HepG2 (cell line): ENCODE measurements around the gene NPB. TPM values are rescaled to one million over a fixed set of nuclear protein-coding genes. Genes with fewer than 3 reads are reported as not detected.

ENCODE experiments used
- ATF5 ChIP-seq: sonication (generic); formaldehyde crosslinking; IDR thresholded peaks from 2 replicates; pipeline ENCODE4 v1.4.0; 2020; ENCODE audit warnings: mild to moderate bottlenecking, low read depth, missing genetic modification reagents
- IRF1 ChIP-seq: sonication (generic); formaldehyde crosslinking; IDR thresholded peaks from 2 replicates; pipeline ENCODE4 v1.4.0; 2020; ENCODE audit warnings: low read depth, mild to moderate bottlenecking, missing genetic modification reagents
- MED1 ChIP-seq: sonication (generic); formaldehyde crosslinking; IDR thresholded peaks from 2 replicates; pipeline ENCODE4 v1.4.0; 2020; ENCODE audit warnings: missing genetic modification reagents
- PAXIP1 ChIP-seq: sonication (generic); formaldehyde crosslinking; conservative IDR thresholded peaks from 2 replicates; pipeline ENCODE4 v1.4.0; 2020; ENCODE audit warnings: mild to moderate bottlenecking, missing genetic modification reagents, moderate library complexity
- ZNF142 ChIP-seq: sonication (generic); formaldehyde crosslinking; IDR thresholded peaks from 2 replicates; pipeline ENCODE4 v1.4.0; 2020; ENCODE audit warnings: missing genetic modification reagents
- ZNF33B ChIP-seq: sonication (generic); formaldehyde crosslinking; IDR thresholded peaks from 2 replicates; pipeline ENCODE4 v1.5.1; 2020; ENCODE audit warnings: mild to moderate bottlenecking, missing genetic modification reagents
- ZNF775 ChIP-seq: sonication (generic); formaldehyde crosslinking; IDR thresholded peaks from 2 replicates; pipeline ENCODE4 v1.4.0; 2020; ENCODE audit warnings: missing genetic modification reagents, mild to moderate bottlenecking, moderate library complexity, borderline replicate concordance
- ZSCAN30 ChIP-seq: sonication (generic); formaldehyde crosslinking; IDR thresholded peaks from 2 replicates; pipeline ENCODE4 v1.5.0; 2020; ENCODE audit warnings: mild to moderate bottlenecking, missing genetic modification reagents
- polyA plus RNA-seq, 8 experiments: library from polyadenylated mRNA; depleted of rRNA in 3 of 8; stranded (reverse) in 7 of 8; unstranded in 1 of 8; fragments of >200 nt; fragmentation: Illumina TruSeq in 4 of 8; extraction: Trizol in 4 of 8; gene quantifications; 2 replicates each; pipeline versions ENCODE4 v1.2.1 to v1.2.3, GENCODE V29; 2011 to 2016; ENCODE audit warnings: low read depth in 4 of 8, missing spikeins in 1 of 8, mixed read lengths in 1 of 8; ENCODE audit not compliant: insufficient read depth in 1 of 8
- total RNA-seq, 5 experiments: library from RNA; depleted of rRNA; stranded (reverse); fragments of >200 nt; fragmentation: Illumina TruSeq; extraction: Trizol; gene quantifications; 2 replicates each; pipeline ENCODE4 v1.2.3, GENCODE V29; 2016; ENCODE audit warnings: low read depth in 1 of 5
- TF ChIP-seq, protein P1 (sequence below): IDR thresholded peaks from 2 replicates; pipeline ENCODE4 v1.6.1; 2016; ENCODE audit warnings: low read depth, missing genetic modification reagents, missing compliant biosample characterization

NPB gene
- total and polyA plus RNA-seq, 2 of the 13 experiments (the other 11 are each of a cell fraction or from before 2014, with no cell fraction given): 0.11 to 0.93 TPM

DNA sequence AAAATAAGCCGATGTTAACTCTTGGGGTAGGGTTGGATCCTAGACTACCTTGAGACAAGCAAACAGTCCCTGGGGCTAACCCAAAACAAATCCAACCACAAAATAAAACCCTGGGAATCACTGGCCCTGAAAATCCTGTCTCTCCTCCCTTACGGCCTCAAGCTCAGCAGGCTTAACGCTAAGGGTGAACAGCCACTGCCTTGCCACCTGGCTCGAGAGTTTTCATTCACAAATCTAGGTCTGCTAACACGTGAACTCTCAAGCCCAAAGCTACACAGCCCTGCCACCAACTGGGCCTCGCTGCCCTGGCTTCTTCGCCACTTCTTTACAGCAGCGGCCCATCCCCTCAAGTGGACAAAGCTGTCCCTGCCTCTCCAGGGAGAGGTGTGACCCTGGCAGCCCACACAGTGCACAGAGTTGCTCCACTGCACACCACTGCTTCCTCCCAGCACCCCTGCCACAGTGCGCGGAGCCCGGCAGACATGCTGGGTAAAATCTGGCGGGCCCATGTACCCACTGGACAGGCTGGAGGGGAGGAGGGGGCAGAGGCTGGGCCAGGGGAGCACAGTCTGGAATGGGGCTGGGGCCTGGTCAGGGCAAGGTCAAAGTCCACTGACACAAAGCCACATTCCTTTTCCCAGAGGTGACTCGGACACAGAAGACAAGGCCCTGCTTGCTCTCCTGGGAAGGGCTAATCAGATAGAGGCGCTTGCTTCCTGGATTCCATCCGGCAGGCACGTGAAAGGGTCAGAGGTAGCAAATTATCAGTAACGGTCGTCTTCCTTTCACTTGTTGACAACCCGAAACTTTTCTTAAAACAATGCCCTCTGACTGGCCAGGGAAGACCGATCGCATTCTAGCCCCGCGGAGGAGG is 8.2 kb downstream of the NPB start (continued):
- TF ChIP-seq PAXIP1 (CRISPR knock-in tag): peak; percentile 95
- no peak for TF ChIP-seq ZSCAN30
- peak; percentile 82 for TF ChIP-seq ZNF142 (CRISPR knock-in tag)
- TF ChIP-seq IRF1 (CRISPR knock-in tag): no peak; the same call in 1 of the 2 replicates
- TF ChIP-seq ATF5 (CRISPR knock-in tag): no peak
- TF ChIP-seq MED1: peak; percentile 93
- no peak for TF ChIP-seq ZNF33B (CRISPR knock-in tag)
- TF ChIP-seq, protein P1, sequence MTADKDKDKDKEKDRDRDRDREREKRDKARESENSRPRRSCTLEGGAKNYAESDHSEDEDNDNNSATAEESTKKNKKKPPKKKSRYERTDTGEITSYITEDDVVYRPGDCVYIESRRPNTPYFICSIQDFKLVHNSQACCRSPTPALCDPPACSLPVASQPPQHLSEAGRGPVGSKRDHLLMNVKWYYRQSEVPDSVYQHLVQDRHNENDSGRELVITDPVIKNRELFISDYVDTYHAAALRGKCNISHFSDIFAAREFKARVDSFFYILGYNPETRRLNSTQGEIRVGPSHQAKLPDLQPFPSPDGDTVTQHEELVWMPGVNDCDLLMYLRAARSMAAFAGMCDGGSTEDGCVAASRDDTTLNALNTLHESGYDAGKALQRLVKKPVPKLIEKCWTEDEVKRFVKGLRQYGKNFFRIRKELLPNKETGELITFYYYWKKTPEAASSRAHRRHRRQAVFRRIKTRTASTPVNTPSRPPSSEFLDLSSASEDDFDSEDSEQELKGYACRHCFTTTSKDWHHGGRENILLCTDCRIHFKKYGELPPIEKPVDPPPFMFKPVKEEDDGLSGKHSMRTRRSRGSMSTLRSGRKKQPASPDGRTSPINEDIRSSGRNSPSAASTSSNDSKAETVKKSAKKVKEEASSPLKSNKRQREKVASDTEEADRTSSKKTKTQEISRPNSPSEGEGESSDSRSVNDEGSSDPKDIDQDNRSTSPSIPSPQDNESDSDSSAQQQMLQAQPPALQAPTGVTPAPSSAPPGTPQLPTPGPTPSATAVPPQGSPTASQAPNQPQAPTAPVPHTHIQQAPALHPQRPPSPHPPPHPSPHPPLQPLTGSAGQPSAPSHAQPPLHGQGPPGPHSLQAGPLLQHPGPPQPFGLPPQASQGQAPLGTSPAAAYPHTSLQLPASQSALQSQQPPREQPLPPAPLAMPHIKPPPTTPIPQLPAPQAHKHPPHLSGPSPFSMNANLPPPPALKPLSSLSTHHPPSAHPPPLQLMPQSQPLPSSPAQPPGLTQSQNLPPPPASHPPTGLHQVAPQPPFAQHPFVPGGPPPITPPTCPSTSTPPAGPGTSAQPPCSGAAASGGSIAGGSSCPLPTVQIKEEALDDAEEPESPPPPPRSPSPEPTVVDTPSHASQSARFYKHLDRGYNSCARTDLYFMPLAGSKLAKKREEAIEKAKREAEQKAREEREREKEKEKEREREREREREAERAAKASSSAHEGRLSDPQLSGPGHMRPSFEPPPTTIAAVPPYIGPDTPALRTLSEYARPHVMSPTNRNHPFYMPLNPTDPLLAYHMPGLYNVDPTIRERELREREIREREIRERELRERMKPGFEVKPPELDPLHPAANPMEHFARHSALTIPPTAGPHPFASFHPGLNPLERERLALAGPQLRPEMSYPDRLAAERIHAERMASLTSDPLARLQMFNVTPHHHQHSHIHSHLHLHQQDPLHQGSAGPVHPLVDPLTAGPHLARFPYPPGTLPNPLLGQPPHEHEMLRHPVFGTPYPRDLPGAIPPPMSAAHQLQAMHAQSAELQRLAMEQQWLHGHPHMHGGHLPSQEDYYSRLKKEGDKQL (CRISPR knock-in tag): 0 out of 2 replicates have a peak, but pooled peaks have one; percentile 37
- peak; percentile 30; the same call in 1 of the 2 replicates for TF ChIP-seq ZNF775
